Non-pigmented ciliary epithelial cell (primary cell): ENCODE data around the gene TMEM115.

Experiments
- DNase-seq: peaks from one replicate; pipeline ENCODE4 v3.0.0-alpha.2; 2010; ENCODE audit warnings: low read depth

The TMEM115 gene

GRCh38 chr3:50352781-50353180 is 6.5 kb downstream of the TMEM115 start:
- DNase-seq, result no peak

DNA sequence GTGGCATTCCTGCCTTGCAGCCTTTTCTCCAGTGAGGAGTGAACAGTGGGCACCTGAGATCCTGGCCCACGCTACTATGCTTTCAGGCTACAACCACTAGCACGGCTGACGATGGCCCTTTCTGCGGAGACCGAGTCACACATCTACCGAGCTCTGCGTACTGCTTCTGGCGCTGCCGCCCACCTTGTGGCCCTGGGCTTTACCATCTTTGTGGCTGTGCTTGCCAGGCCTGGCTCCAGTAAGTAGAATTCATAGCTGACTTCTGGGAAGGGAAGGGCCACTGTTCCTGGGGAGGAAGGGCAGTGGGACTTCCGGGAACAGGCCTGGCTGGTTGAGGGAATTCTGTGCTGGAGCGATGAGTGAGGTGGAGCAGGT is 8.0 kb downstream of the TMEM115 start:
- DNase-seq, result no peak

DNA sequence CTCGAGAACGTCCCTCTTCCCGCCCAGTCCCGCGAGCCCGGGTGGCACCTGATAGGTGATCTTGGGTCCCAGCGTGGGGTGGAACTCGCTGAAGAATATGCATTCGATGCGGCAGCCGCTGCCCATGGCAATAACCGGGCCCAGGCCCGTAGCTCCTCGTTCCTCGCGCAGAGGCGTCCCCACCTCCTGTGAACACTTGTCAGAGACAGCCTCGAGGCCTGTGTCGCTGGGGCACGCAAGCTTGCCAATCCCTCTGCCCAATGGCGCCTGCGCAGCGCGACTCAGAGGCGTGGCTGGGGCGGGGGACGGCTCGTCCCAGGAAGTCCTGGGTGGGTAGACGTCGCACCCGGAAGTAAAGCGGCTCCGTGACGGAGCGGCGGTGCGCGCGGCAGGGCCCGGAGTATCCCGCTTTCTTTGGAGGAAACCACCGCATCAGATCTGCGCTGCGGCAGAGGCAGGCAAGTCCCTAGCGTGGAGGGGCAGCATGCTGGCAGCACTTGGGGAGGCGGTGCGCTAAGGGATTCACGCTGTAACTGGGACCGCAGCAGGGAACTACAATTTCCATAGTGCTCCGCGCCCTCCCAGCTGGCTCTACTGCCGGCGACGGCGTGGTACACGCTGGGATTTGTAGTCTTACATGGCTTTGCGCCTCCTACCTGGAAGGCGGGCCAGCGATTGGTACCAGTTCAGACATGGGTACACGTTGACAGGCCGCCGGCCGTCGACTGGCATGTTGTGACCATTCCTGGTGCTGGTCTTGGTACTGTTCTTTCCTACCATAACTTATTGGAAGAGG is 8.6 kb downstream of the TMEM115 start, which contains the start of the genes CYB561D2 and NPRL2:
TSS of gene CYB561D2 (plus strand) at position 336 of the 796 bp plus-strand sequence. CDS start 572 bp downstream, outside the sequence.
TSS of gene NPRL2 (minus strand) at position 249 of the 796 bp plus-strand sequence. CDS start at position 126, 123 bp downstream.
- DNase-seq, result peak; percentile 67

GRCh38 chr3:50350213-50350526 is 9.2 kb downstream of the TMEM115 start:
- DNase-seq, result no peak

DNA sequence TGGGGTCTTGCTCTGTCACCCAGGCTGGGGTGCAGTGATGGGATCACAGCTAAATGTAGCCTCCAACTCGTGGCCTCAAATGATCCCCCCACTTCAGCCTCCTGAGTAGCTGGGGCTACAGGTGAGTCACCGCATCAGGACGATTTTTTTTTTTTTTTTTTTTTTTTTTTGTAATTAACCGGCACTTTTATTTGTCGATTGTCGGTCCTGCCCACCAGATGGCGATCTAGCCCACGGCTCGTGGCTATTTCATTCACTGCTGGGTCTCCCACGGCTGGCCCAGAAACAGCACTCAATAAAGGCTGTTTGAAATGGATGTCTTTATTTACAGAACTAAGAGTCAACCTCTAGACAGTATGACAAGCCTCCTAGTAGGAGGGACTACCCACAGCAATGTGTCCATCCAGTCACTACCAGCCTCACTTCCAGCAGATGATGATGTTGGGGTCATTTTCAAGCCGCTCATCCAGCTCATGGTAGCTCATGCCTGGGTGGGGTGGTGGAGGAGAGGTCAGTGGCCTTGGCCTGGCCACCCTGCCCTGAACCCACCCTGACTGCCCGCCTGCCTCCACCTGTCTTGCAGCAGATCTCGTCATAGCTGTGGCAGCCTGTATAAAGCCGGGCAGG is 12.0 kb downstream of the TMEM115 start:
- no peak for DNase-seq

DNA sequence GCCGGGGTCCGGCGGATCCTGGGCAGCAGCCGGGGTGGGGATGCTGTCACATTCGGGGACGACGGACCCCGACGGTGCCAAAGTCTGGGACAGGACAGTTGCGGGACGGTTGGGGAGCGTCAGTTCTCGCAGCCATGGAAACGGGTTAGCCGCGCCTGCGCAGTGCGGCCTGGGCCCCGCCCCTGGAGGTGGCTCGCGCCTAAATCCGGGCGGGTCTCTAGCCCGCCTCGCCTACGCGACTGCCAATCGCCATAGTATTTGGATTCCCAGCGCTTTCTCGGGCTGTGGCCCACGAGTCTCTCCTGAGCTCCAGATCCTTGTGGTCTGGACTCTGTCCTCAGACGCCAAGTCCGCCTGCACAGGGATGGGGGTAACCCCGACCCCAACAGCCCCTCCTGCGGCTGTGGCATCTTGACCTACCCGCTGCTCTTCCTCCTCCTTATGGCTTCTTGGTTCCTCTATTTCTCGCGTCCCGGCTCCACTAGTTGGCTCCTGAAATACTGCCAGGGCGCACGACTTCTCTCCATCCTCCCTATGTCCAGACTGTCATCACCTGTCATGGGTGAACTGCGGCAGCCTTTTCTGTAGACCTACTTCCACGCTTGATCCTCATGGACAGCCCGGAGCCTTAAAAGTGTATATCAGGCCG is 13.6 kb downstream of the TMEM115 start, which contains the start of gene ZMYND10:
TSS of gene ZMYND10 (minus strand) at position 147 of the 649 bp plus-strand sequence. CDS start 153 bp downstream, outside the sequence.
- DNase-seq, result no peak

- no peak for DNase-seq
These were observed 14.3 kb downstream of the TMEM115 start for GRCh38 chr3:50345008-50345407.

DNA sequence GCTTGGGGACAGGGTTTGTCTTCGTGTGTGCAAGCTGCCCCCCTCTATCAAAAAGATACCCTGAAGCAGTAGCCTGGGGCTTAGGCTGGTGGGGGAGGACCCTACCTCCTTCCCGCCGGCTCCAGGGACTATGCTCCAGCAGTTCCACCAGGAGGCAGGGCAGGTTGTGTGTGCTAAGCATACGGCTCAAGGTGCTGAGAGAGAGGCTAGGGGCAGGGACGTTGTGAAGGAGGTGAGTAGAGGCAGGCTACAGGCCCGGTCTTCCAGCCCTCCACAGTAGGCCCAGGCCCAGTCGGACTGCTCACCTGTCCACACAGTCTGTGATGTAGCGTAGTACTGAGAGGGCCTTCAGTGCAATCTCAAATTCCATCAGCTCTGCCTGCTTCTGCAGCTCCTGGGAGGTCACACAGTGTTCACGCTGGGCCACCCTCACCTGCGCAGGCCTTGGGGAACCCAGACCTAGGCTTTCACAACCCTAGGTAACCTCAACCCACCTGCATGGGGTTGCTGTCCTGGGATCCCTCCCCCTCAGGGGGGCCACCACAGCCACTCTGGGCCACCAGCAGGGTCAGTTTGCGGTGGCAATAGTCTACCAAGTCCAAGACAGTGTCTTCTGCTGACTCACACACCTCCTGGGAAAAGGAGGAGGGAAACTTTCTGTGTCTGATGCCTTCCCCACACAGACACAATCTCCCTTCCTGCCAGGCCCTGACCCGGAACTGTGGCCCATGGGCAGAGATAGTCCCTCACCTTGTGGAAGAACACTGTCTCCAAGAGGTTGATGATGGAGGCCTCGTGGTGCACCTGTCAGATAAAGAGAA is 16.3 kb downstream of the TMEM115 start:
- no peak for DNase-seq

DNA sequence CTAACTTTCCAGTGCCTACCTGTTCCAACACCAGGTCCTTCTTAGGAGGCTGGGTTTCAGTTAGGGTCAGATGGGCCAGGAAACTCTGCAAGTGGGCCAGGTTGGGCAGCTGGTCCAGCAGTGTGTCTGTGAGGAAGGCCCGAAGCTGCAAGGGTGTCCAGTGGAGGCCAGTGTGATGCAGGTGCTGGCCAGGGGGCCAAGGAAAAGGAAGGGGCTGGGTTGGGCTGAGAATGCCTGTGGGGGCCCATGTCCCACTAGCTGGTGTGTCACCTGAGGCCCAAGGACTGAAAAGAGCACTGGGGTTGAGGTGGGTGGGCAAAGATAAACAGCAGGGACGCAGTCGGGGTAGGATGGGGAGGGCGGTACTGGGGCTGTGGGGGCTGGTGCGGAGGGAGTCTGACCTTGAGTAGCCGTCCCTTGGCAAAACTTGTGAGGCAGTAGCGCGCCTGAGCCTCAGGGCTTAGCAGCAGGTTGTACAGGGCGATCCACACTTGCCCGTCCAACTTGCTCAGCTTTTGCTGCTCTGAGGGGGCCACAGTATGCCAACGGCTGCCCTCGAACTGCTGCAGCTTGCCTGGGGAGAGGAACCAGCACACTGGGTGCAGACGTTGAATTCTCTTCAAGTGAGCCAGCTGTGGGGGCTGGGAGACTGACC is 17.2 kb downstream of the TMEM115 start:
- no peak for DNase-seq

GRCh38 chr3:50341537-50341936 is 17.8 kb downstream of the TMEM115 start:
- no peak for DNase-seq

DNA sequence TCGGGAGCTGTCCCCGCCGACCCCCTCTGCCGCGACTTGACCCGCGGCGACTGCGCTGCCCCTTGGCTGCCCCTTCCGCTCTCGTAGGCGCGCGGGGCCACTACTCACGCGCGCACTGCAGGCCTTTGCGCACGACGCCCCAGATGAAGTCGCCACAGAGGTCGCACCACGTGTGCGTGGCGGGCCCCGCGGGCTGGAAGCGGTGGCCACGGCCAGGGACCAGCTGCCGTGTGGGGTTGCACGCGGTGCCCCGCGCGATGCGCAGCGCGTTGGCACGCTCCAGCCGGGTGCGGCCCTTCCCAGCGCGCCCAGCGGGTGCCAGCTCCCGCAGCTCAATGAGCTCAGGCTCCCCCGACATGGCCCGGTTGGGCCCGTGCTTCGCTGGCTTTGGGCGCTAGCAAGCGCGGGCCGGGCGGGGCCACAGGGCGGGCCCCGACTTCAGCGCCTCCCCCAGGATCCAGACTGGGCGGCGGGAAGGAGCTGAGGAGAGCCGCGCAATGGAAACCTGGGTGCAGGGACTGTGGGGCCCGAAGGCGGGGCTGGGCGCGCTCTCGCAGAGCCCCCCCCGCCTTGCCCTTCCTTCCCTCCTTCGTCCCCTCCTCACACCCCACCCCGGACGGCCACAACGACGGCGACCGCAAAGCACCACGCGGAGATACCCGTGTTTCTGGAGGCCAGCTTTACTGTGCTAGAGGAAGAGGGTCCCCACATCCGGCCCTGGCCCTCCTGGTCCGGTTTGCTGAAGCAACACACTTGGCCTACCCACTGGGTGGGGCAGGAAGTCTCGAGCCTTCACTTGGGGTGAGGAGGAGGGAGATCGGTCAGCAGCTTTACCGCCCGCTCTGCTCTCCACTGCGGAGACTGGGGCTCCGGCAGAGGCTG is 18.6 kb downstream of the TMEM115 start, which contains the start of gene RASSF1:
TSS of gene RASSF1 (minus strand) at position 389 of the 882 bp plus-strand sequence. CDS start at position 358, 31 bp downstream.
- DNase-seq, result no peak

DNA sequence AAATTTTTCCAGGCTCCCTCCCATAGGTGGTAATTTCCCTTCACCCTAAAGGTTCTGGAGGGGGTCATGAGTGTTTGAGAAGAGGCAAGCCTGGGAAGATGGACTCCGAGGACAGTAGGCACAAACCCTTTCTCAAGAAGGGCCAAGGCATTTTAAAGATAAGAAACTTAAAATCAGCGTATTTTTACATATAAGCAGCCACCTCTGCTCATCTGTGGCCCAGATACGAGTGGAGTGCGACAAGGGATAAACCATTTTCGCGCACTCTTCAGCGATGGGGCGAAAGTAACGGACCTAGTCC is 19.2 kb downstream of the TMEM115 start:
- no peak for DNase-seq

- DNase-seq, result no peak
These were observed 19.7 kb downstream of the TMEM115 start for GRCh38 chr3:50339485-50340146.

DNA sequence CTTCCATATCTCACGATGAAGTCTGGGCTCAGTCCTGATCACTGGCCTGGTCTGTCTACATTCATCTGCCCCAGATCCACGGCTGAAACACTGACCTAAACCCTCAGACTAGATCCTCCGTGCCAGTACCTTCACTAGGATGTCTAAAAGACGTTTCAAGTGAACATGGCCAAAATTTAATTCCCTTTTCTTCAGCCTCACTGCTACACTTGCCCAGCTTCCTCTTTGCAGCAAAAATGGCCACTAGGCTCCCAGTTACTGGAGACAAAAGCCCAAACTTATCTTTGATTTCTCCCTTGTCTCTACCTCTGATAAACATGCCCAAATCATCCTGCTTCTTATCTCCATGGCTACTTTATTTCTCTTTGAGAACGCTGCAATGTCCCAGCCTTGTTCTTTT is 20.4 kb downstream of the TMEM115 start:
- no peak for DNase-seq

DNA sequence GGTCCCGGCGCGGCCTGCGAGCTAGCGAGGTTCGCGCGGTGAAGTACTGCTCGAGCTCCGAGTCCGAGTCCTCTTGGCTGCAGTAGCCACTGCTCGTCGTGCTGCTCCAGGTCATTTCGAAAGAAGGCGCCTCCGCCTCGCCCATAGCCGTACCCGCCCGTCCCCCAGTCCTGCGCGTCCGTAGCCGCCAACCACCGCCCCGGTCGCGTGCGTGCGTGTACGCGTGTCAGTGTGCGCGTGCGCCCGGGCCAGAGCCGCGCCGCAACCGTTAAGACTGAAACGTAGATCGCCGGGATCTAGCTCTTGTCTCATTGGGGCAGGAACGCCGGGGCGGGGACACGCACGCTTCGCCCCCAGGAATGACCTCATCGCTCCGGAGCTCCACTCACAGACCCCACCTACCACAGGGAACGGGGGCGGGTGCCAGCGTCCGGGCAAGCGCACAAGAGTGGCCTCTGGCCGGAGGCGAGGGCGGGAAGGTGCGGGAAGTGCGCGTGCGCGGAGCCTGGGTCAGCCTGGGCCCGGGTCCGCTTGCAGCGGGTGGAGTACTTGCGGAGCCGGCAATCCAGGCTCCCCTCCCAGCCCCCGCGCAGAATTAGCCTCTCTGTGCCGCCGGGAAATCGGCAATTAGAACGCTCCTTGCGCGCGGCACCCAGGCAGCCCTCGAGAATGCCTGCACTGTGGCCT is 22.0 kb downstream of the TMEM115 start:
- DNase-seq, result peak; percentile 97

- no peak for DNase-seq
These were observed 22.7 kb downstream of the TMEM115 start for GRCh38 chr3:50336452-50337174.

- no peak for DNase-seq
These were observed 24.8 kb downstream of the TMEM115 start for GRCh38 chr3:50334339-50335075.

GRCh38 chr3:50333744-50334328 is 25.5 kb downstream of the TMEM115 start:
- no peak for DNase-seq
